Tibial nerve (tissue), 4 donors: ENCODE data around the gene CD1D. TPM values are rescaled to one million over a fixed set of nuclear protein-coding genes. Genes with fewer than 3 reads are reported as not detected.
"Not testable (repeated sequence)": the region's sequence is repeated elsewhere in the genome, so short reads cannot be mapped to it uniquely, and the experiment has no call there.

Experiments
- DNase-seq, 2 donors: peaks; one replicate each; pipeline ENCODE4 v3.0.0-alpha.2; 2019; ENCODE audit warnings: low spot score in 2 of 2
- H3K27ac ChIP-seq, 4 donors: fragments of 200-600 bp; sonication (generic) in 3 of 4; one replicate each; pipeline ENCODE4 v1.5.1; 2017 to 2019; ENCODE audit warnings: mild to moderate bottlenecking in 1 of 4
- H3K27me3 ChIP-seq, 2 donors: fragments of 200-600 bp; sonication (generic) in 1 of 2; one replicate each; pipeline versions ENCODE4 v1.5.1 to v1.6.0; 2017 to 2019
- H3K36me3 ChIP-seq, 3 donors: fragments of 200-600 bp; sonication (generic); one replicate each; pipeline ENCODE4 v1.5.1; 2018 to 2019
- H3K4me1 ChIP-seq, 4 donors: fragments of 200-600 bp; sonication (generic) in 3 of 4; one replicate each; pipeline ENCODE4 v1.5.1; 2017 to 2019
- H3K4me3 ChIP-seq, 4 donors: fragments of 200-600 bp; sonication (generic) in 3 of 4; one replicate each; pipeline ENCODE4 v1.5.1; 2017 to 2019; ENCODE audit warnings: mild to moderate bottlenecking in 1 of 4, moderate library complexity in 1 of 4
- H3K9me3 ChIP-seq, 4 donors: fragments of 200-600 bp; sonication (generic) in 3 of 4; one replicate each; pipeline ENCODE4 v1.5.1; 2017 to 2019
- CTCF ChIP-seq, 5 experiments: fragments of 200-600 bp in 3 of 5; fragments of 450-650 bp in 2 of 5; sonication (generic) in 3 of 5; IDR thresholded peaks; one replicate each; pipeline ENCODE4 v1.5.1; 2016 to 2019; ENCODE audit warnings: antibody characterized with exemption in 5 of 5, mild to moderate bottlenecking in 3 of 5, moderate library complexity in 2 of 5
- EP300 ChIP-seq, 2 donors: sonication (generic); formaldehyde crosslinking; IDR thresholded peaks; one replicate each; pipeline ENCODE4 v1.6.1; 2017; ENCODE audit warnings: antibody characterized with exemption in 2 of 2, mild to moderate bottlenecking in 1 of 2
- POLR2A ChIP-seq, 2 donors: fragments of 450-650 bp; IDR thresholded peaks; one replicate each; pipeline ENCODE4 v1.6.1; 2017; ENCODE audit warnings: antibody characterized with exemption in 2 of 2, mild to moderate bottlenecking in 2 of 2, moderate library complexity in 2 of 2
- WGBS, 2 donors: methylation state at CpG; one replicate each; pipeline ENCODE4 v1.1.5; 2018; 5-methylcytosine and 5-hydroxymethylcytosine counted together
- total RNA-seq, 4 donors: library from RNA; depleted of rRNA; stranded (reverse); fragments of >200 nt; gene quantifications; one replicate each; pipeline ENCODE4 v1.1.0, GENCODE V29; 2016

Gene CD1D
- total RNA-seq, 4 donors from 2014 or later = 0.63 to 4.2 (median 2.2) TPM

GRCh38 chr1:158212320-158212719 lies 31.6 kb downstream of the CD1D start:
- 75 to 84% methylated on average over 6 to 7 of the region's 10 CpGs for WGBS, 2 donors
- Histone ChIP-seq H3K36me3 (no peaks in the 10 kb centered on the region), H3K4me1 (no peaks in the 10 kb centered on the region), H3K27me3 (no peaks in the 10 kb centered on the region), H3K27ac (no peak overlapping the region), H3K9me3 (no peaks in the 10 kb centered on the region), H3K4me3 (no peak overlapping the region)
- TF ChIP-seq EP300 (IDR thresholded peaks at IDR 0.05) = no peak
- TF ChIP-seq CTCF (IDR thresholded peaks at IDR 0.05) = no peak
- TF ChIP-seq POLR2A (IDR thresholded peaks at IDR 0.05) = no peak
- DNase-seq = no peak

- not testable (repeated sequence) for DNase-seq, H3K4me1 ChIP-seq, H3K36me3 ChIP-seq, H3K27me3 ChIP-seq, H3K27ac ChIP-seq, H3K9me3 ChIP-seq, H3K4me3 ChIP-seq
Observed at GRCh38 chr1:158223445-158223844, 42.8 kb downstream of the CD1D start.

GRCh38 chr1:158227904-158228623 lies 47.4 kb downstream of the CD1D start:
- H3K27me3 ChIP-seq = no peaks in the 10 kb centered on the region
- TF ChIP-seq POLR2A (IDR thresholded peaks at IDR 0.05) = no peak
- no peak for TF ChIP-seq CTCF (IDR thresholded peaks at IDR 0.05)
- no peak for TF ChIP-seq EP300 (IDR thresholded peaks at IDR 0.05)
- H3K9me3 ChIP-seq = peaks cover 0 to 11% (median 0%) of the 10 kb centered on the region in 4 donors
- no peak overlapping the region for H3K27ac ChIP-seq
- H3K4me1 ChIP-seq = no peaks in the 10 kb centered on the region
- no peak for DNase-seq
- no peak overlapping the region for H3K4me3 ChIP-seq
- no peaks in the 10 kb centered on the region for H3K36me3 ChIP-seq
- 49 to 67% methylated on average over 2 of the region's 2 CpGs for WGBS, 2 donors

Other genes starting within 250 kb of the CD1D start
- 10 to 100 TPM; 47.1 to 60.6 (median 50.7) TPM for gene KIRREL1, start 187.2 kb upstream of the CD1D start, total RNA-seq
- not detected for gene CD1A, start 73.5 kb downstream of the CD1D start, total RNA-seq
- gene CD1C, start 109.0 kb downstream of the CD1D start, total RNA-seq = 1 to 10 TPM in 2 of 4 donors, not detected in 2; 2.2 to 2.5 TPM
- not detected for gene CD1B, start 150.6 kb downstream of the CD1D start, total RNA-seq
- 1 to 10 TPM in 1 of 4 donors, not detected in 3; 1.4 TPM for gene CD1E, start 173.0 kb downstream of the CD1D start, total RNA-seq
- not detected for gene OR10T2, start 218.6 kb downstream of the CD1D start, total RNA-seq
- not detected for gene OR10K2, start 245.3 kb downstream of the CD1D start, total RNA-seq